Fibroblast of lung (primary cell): Measurements from ENCODE around the gene QSOX2. TPM values are rescaled to one million over a fixed set of nuclear protein-coding genes. Genes with fewer than 3 reads are reported as not detected.

Source experiments
- DNase-seq, 2 donors: peaks; one replicate each; pipeline versions ENCODE4 v3.0.0 to v3.0.0-alpha.2; 2010; ENCODE audit warnings: low read depth in 2 of 2
- H2AFZ ChIP-seq: 2 replicates; pipeline ENCODE4 v1.5.1; 2012; ENCODE audit warnings: low read length, control low read depth, inconsistent platforms
- H3K27ac ChIP-seq: 2 replicates; pipeline ENCODE4 v1.5.1; 2011; ENCODE audit warnings: low read length, control low read depth; ENCODE audit not compliant: insufficient read depth
- H3K27me3 ChIP-seq: 2 replicates; pipeline ENCODE4 v1.5.1; 2011; ENCODE audit warnings: mild to moderate bottlenecking, low read length; ENCODE audit not compliant: control insufficient read depth, insufficient read depth
- H3K36me3 ChIP-seq: 2 replicates; pipeline ENCODE4 v1.5.1; 2011; ENCODE audit warnings: low read length; ENCODE audit not compliant: control insufficient read depth, insufficient read depth
- H3K4me1 ChIP-seq: 2 replicates; pipeline ENCODE4 v1.5.1; 2011; ENCODE audit warnings: low read length; ENCODE audit not compliant: control insufficient read depth, insufficient read depth; ENCODE audit errors: extremely low read depth
- H3K4me2 ChIP-seq: 2 replicates; pipeline ENCODE4 v1.5.1; 2011; ENCODE audit warnings: low read length, control low read depth; ENCODE audit not compliant: insufficient read depth; ENCODE audit errors: extremely low read depth
- H3K4me3 ChIP-seq, 4 experiments: fragments of 200-600 bp in 1 of 4; sonication (generic) in 1 of 4; replicated peaks in 1 of 4; 2 replicates each; pipeline ENCODE4 v1.5.1; 2011 to 2016; ENCODE audit warnings: low read length in 4 of 4, low read depth in 3 of 4, mild to moderate bottlenecking in 3 of 4, control low read depth in 2 of 4, inconsistent platforms in 1 of 4, mixed read lengths in 1 of 4; ENCODE audit not compliant: insufficient read depth in 1 of 4; ENCODE audit errors: control extremely low read depth in 1 of 4
- H3K79me2 ChIP-seq: 2 replicates; pipeline ENCODE4 v1.5.1; 2012; ENCODE audit warnings: mild to moderate bottlenecking, low read length, inconsistent platforms; ENCODE audit not compliant: control insufficient read depth, insufficient read depth
- H3K9ac ChIP-seq: 2 replicates; pipeline ENCODE4 v1.5.1; 2011; ENCODE audit warnings: mild to moderate bottlenecking, low read length, control low read depth; ENCODE audit not compliant: insufficient read depth
- H3K9me3 ChIP-seq: 2 replicates; pipeline ENCODE4 v1.5.1; 2012; ENCODE audit warnings: low read depth, low read length; ENCODE audit not compliant: control insufficient read depth, insufficient read depth
- H4K20me1 ChIP-seq: 2 replicates; pipeline ENCODE4 v1.5.1; 2011; ENCODE audit warnings: low read length; ENCODE audit not compliant: control insufficient read depth, insufficient read depth; ENCODE audit errors: extremely low read depth
- CTCF ChIP-seq, 2 donors: IDR thresholded peaks in 1 of 2; conservative IDR thresholded peaks in 1 of 2; 1 replicate in 1 of 2; 2 replicates in 1 of 2; pipeline ENCODE4 v1.5.1; 2011 to 2012; ENCODE audit warnings: low read length in 2 of 2, control low read depth in 1 of 2, inconsistent platforms in 1 of 2, low read depth in 1 of 2, mild to moderate bottlenecking in 1 of 2
- EZH2 ChIP-seq: IDR thresholded peaks from 2 replicates; pipeline ENCODE4 v1.5.1; 2012; ENCODE audit warnings: low read length, control low read depth, mild to moderate bottlenecking; ENCODE audit errors: missing control alignments
- polyA plus RNA-seq, 2 donors: library from polyadenylated mRNA; depleted of rRNA in 1 of 2; stranded (reverse) in 1 of 2; unstranded in 1 of 2; fragments of >200 nt; gene quantifications; 2 replicates each; pipeline ENCODE4 v1.2.1, GENCODE V29; 2011 to 2012; ENCODE audit warnings: missing spikeins in 1 of 2
- total RNA-seq: library from RNA; depleted of rRNA; stranded (reverse); fragments of >200 nt; gene quantifications from 2 replicates; pipeline ENCODE4 v1.2.1, GENCODE V29; 2014

The QSOX2 gene
- total and polyA plus RNA-seq, 2 donors (not counting 1 experiment from before 2014, with no cell fraction given), result 7.8 to 13.2 TPM

GRCh38 chr9:136157477-136158265, 87.9 kb downstream of the QSOX2 start:
- H2AFZ ChIP-seq, result no peak overlapping the region
- no peak overlapping the region for H3K4me2 ChIP-seq
- H3K9me3 ChIP-seq, result no peaks in the 10 kb centered on the region
- H3K4me1 ChIP-seq, result no peaks in the 10 kb centered on the region
- H3K27me3 ChIP-seq, result peaks cover 14% of the 10 kb centered on the region
- H3K79me2 ChIP-seq, result no peaks in the 10 kb centered on the region
- no peak overlapping the region for H3K27ac ChIP-seq
- H3K9ac ChIP-seq, result no peak overlapping the region
- TF ChIP-seq EZH2, result no peak
- no peak for TF ChIP-seq CTCF (conservative IDR thresholded peaks at IDR 0.05 in 1 of 2, IDR thresholded peaks at IDR 0.05 in 1 of 2; ENCODE audit: low read depth in 1 of 2, low read length in 2 of 2)
- no peak overlapping the region for H3K4me3 ChIP-seq
- peak in 1 of 2 donors; percentile 7 for DNase-seq
- no peaks in the 10 kb centered on the region for H3K36me3 ChIP-seq
- H4K20me1 ChIP-seq, result no peaks in the 10 kb centered on the region

Other genes with a start within 250 kb of the QSOX2 start
- gene NACC2, start 150.5 kb downstream of the QSOX2 start, total RNA-seq, result 18.2 and 18.5 TPM in 2 replicates
- 12.3 and 14.4 TPM in 2 replicates for gene NACC2, start 150.5 kb downstream of the QSOX2 start, polyA plus RNA-seq
- 43.3 and 48.0 TPM in 2 replicates for gene TMEM250, start 126.9 kb downstream of the QSOX2 start, total RNA-seq
- gene TMEM250, start 126.9 kb downstream of the QSOX2 start, polyA plus RNA-seq, result 13.3 and 13.6 TPM in 2 replicates
- gene LHX3, start 40.7 kb downstream of the QSOX2 start, total RNA-seq, result not detected in 2 replicates
- not detected in 2 replicates for gene LHX3, start 40.7 kb downstream of the QSOX2 start, polyA plus RNA-seq
- gene CCDC187, start 58.3 kb upstream of the QSOX2 start, total RNA-seq, result not detected in 2 replicates
- under 0.01 TPM in 1 of 2 replicates, not detected in the other for gene CCDC187, start 58.3 kb upstream of the QSOX2 start, polyA plus RNA-seq
- gene GPSM1, start 81.7 kb upstream of the QSOX2 start, total RNA-seq, result 54.2 and 60.3 TPM in 2 replicates
- gene GPSM1, start 81.7 kb upstream of the QSOX2 start, polyA plus RNA-seq, result 15.8 and 17.2 TPM in 2 replicates
- gene DNLZ, start 117.9 kb upstream of the QSOX2 start, total RNA-seq, result 14.2 and 14.6 TPM in 2 replicates
- 5.8 and 7.4 TPM in 2 replicates for gene DNLZ, start 117.9 kb upstream of the QSOX2 start, polyA plus RNA-seq
- 1.0 and 3.3 TPM in 2 replicates for gene CARD9, start 127.9 kb upstream of the QSOX2 start, total RNA-seq
- 0.16 and 0.69 TPM in 2 replicates for gene CARD9, start 127.9 kb upstream of the QSOX2 start, polyA plus RNA-seq
- 3.8 and 4.9 TPM in 2 replicates for gene SNAPC4, start 154.4 kb upstream of the QSOX2 start, total RNA-seq
- gene SNAPC4, start 154.4 kb upstream of the QSOX2 start, polyA plus RNA-seq, result 1.8 and 2.4 TPM in 2 replicates
- 31.9 and 32.4 TPM in 2 replicates for gene ENTR1, start 164.8 kb upstream of the QSOX2 start, total RNA-seq
- 24.5 and 30.7 TPM in 2 replicates for gene ENTR1, start 164.8 kb upstream of the QSOX2 start, polyA plus RNA-seq
- 26.4 and 31.3 TPM in 2 replicates for gene PMPCA, start 164.8 kb upstream of the QSOX2 start, total RNA-seq
- 70.2 and 90.2 TPM in 2 replicates for gene PMPCA, start 164.8 kb upstream of the QSOX2 start, polyA plus RNA-seq
- 5.6 and 7.8 TPM in 2 replicates for gene INPP5E, start 194.0 kb upstream of the QSOX2 start, total RNA-seq
- 3.9 and 5.1 TPM in 2 replicates for gene INPP5E, start 194.0 kb upstream of the QSOX2 start, polyA plus RNA-seq
- 15.7 and 23.9 TPM in 2 replicates for gene SEC16A, start 237.2 kb upstream of the QSOX2 start, total RNA-seq
- gene SEC16A, start 237.2 kb upstream of the QSOX2 start, polyA plus RNA-seq, result 17.8 and 25.9 TPM in 2 replicates